CD4-positive, alpha-beta T cell treated with Interleukin-2 at 100 ng/mL for 4 hours (primary cell): Measurements from ENCODE around the gene ERAP2.
"Not testable (repeated sequence)": the region's sequence is repeated elsewhere in the genome, so short reads cannot be mapped to it uniquely, and the experiment has no call there.

Source experiments
- DNase-seq: peaks from one replicate; pipeline ENCODE4 v3.0.0-alpha.2; 2020; ENCODE audit warnings: low spot score

The ERAP2 gene, protein sequence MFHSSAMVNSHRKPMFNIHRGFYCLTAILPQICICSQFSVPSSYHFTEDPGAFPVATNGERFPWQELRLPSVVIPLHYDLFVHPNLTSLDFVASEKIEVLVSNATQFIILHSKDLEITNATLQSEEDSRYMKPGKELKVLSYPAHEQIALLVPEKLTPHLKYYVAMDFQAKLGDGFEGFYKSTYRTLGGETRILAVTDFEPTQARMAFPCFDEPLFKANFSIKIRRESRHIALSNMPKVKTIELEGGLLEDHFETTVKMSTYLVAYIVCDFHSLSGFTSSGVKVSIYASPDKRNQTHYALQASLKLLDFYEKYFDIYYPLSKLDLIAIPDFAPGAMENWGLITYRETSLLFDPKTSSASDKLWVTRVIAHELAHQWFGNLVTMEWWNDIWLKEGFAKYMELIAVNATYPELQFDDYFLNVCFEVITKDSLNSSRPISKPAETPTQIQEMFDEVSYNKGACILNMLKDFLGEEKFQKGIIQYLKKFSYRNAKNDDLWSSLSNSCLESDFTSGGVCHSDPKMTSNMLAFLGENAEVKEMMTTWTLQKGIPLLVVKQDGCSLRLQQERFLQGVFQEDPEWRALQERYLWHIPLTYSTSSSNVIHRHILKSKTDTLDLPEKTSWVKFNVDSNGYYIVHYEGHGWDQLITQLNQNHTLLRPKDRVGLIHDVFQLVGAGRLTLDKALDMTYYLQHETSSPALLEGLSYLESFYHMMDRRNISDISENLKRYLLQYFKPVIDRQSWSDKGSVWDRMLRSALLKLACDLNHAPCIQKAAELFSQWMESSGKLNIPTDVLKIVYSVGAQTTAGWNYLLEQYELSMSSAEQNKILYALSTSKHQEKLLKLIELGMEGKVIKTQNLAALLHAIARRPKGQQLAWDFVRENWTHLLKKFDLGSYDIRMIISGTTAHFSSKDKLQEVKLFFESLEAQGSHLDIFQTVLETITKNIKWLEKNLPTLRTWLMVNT

GRCh38 chr5:96876292-96876850 is at the start of gene ERAP2:
ERAP2 (plus strand) TSS chr5:96876500; CDS start chr5:96879686, 3,186 bp downstream.
- DNase-seq, result peak; percentile 57

DNA sequence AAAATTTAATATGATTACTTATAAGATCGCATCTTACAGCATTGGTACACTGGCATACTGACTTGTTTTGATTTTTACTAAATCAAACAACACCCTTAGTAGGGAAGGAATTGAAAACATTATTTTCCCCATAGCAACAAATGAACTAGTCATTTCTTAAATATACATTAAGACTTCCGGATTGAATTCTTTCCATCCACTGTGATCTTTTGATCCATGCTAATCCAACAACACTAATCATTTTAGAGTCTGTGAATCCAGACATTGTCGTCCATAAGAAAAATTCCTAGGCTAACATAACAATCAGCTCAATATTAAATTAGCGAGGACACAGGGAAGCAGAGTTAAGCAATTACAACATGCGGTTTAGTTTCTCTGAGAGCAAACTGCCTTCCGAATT is 47.0 kb upstream of the ERAP2 start:
- DNase-seq, result no peak

GRCh38 chr5:96834016-96834415 is 42.3 kb upstream of the ERAP2 start:
- DNase-seq, result no peak

DNA sequence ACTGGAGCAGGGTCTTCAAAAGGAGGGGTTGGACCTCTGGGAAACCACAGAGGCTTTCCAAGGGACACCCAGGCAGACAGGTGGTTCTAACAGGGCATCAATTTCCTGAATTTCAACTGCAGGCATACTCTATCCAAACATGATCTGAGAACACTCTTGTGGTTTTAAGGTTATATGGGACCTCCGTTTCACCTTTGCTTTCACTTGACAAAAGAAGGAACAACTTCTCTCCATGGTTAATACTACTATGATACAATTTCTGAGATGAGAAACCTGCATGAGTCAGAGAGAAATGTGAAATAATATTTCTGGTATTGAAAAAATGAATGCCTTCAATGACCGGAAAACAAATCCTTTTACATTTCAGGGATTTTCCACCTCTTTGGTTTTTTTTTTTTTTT is 40.5 kb upstream of the ERAP2 start:
- DNase-seq, result no peak

GRCh38 chr5:96836817-96837216 is 39.5 kb upstream of the ERAP2 start:
- no peak for DNase-seq

DNA sequence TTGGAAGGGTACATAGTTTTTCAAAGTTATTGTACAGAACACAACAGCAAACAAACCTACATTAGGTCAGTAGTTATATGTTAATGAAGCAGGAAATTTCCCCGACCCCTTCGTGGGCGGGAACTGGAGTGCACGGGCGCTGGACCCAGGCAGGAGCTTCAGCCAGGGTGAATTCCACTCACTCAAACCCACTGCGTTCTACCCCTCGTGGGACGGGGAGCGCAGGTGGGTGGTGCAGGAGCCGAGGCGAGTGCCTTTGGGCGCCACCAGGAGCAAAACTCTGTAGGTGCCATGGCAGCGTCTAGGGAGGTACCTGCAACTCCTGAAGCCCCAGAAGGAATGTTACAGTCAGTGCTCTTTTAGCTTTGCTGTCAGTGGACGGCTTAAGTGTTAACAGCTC is 39.0 kb upstream of the ERAP2 start:
- no peak for DNase-seq

GRCh38 chr5:96838201-96839070 is 37.9 kb upstream of the ERAP2 start:
- DNase-seq, result no peak

DNA sequence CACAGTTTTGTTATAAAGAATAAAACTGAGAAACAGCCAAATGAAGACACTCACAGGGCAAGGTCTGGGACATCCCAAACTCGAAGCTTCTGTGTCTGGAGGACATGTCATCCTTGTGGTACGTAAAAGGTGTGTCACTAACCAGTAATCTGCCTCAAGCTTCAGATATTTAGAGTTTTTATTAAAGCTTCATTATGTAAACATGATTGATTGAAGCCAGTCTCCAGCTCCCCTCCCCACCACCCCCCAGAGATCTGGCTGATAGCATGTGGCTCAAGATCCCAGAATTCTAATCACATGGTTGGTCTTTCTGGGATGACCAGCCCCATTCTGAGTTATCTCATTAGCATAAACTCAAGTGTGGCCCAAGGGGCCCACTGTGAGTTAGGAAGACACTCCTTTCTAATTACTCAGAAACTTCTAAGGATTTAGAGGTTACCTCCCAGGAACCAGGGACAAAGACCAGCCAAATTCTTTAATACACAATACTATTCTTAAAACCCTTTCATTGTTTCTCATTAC is 37.2 kb upstream of the ERAP2 start:
- DNase-seq, result no peak

- not testable (repeated sequence) for DNase-seq
Measured at GRCh38 chr5:96841931-96842330, 34.4 kb upstream of the ERAP2 start.

DNA sequence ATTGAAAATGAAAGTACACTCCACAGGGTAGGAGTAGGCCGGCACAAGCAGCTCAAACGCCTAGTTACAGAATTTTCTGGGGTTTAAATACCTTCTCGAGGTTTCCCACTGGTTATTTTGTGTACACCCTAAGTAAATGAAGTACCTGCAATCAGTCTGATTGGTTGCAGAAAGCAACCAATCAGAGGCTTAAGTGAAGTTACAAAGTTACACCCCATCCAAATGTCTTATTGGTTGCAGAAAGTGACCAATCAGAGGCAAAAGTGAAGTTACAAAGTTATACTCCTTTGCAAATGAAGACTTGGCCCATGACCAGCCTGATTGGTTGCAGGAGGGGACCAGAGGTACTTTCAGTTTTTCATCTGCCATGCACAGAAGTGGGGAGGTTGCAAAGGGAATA is 33.2 kb upstream of the ERAP2 start:
- no peak for DNase-seq

DNA sequence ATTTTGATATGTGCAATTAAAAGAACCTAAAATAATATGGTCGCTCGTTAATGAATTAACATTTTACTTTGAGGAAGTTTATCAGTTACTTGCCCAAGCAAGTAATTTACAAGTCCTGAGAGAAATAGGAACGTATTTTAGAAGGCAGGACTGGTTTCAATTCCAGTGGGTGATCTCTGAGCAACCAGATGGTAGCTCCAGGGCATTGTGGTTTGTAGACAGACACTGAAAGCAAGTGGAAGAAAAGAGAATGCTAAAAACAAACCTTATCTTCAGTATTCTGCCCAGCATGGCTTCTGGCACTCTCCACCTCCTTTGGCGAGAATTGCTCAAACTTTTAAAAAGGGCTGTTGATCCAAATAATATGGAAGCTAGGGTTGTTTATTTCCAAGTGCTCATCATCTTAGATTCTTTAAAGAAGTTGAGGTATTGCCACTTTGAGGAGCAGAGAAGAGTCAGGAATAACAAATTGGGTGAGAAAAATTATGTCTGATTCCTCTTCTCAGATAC is 31.8 kb upstream of the ERAP2 start:
- DNase-seq, result no peak

DNA sequence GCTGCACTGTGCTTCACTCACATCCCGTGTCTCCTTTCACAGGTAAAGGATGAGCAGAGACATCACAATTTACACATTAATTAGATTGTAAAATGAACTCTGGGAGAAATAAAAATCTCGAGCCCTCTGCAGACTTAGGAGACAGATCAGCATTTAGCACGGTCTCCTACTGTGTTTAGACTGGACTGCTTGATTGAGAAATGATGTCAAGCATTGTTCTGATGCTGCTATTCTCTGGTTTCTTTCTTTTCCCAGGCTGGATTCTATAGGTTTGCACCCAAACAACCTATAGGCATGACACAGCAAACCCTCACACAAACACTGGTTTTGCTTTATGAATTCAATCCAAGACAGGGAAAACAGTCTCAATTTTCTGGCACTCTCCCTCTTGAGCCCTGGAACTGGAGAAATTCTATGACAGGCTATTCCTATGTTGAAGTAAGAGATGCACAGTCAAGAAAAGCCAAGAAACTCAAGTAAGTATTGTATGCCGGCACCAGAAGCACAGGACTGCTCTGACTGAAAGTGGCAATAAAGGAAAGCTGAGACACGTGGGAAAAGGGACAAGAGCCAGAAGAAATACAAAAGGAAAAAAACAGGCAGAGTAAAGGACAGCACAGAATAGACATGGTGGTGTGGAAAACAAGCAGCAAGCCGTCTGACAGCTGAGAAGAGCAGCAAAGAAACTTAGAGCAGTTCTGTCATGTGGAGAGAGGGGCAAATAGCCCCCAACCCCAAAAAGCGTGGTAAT is 24.8 kb upstream of the ERAP2 start:
- DNase-seq, result no peak

- no peak for DNase-seq
Measured at GRCh38 chr5:96852759-96853158, 23.5 kb upstream of the ERAP2 start.

GRCh38 chr5:96854067-96854466 is 22.2 kb upstream of the ERAP2 start:
- DNase-seq, result no peak

DNA sequence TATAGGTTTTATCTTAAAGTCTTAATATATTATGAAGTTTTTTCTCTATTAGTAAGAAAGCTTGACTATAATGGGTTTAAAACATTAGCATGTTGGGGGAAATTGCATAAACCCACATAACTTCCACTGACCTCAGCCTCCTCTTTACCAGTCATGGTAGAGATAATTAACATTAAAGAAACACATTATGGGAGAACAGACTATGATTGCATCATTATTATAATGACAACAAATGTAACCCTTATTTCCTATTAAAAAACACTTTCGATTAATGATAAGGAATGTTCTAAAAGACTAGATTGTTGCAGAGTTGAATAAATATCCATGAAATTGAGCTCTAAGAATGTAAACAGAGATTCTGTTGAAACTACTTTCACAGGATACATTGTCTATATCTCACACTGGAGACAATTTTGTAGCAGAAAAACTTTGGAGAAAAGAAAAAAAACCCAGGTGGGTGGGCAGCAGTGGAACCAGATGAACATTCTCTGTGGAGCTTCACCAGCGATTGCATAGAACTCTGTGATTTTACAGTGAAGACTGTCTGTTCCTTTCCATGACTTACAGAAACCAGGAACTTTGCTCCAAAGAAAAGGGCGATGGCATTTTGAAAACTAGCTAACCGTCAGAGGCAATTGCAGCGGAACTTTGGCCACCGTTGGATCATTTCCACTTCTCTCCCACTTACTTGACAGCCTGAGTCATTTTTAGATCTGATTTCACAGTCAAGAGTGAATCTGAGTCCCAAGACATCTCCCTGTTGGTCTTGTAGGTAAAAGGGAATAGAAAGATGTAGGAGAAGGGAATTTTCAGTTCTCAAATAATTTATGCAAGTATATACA is 21.0 kb upstream of the ERAP2 start:
- no peak for DNase-seq

DNA sequence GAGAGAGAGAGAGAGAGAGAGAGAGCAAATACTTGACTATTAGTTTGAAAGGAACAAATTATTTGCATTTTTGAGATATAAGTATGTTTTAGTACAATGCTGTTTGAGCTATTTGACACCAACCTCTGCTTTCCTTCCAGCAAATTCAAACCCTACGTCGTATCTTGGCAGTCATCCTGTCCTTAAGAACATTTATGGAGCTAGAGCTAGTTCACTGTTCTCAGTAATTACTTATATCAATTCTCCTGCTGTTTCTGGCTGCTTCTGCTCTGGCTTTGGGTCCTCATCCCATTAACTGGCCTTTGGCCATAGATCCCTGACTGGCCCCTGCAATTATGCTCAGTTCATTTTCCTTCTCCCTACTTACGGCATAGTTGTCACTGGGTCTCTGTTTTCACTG is 19.9 kb upstream of the ERAP2 start:
- DNase-seq, result no peak

DNA sequence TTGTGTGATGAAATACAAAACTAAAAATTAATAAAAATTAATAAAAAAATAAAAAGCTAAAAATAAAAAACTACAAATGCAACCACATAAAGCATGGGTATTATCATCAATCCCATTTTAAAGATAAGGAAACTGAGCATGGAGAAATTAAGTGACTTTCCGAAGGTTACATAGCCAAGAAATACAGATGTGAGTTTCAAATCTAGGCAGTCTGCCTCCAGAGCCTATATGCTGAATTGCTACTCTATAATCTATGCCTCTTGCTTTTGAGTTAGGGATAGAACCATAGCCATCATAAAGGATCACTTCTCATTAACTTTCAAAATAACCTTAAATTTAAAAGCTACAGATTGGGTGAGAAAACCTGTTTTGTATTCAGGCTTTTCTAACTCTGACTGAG is 18.8 kb upstream of the ERAP2 start:
- DNase-seq, result no peak

DNA sequence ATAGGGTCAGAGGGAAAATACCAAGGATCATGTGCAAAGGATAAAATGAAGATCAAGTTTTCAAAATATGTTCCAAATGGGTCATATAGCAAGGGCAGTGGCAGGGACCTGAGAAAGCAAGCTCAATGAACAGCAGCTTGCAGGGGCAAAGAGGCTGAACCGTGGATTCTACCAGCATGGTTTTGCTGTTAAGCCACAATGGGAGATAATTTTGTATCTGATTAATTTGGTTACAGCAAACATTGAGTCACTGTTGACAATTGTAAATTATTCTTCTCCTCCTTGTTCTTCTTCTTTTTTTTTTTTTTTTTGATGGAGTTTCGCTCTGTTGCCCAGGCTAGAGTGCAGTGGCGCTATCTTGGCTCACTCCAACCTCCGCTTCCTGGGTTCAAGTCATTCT is 18.4 kb upstream of the ERAP2 start:
- no peak for DNase-seq

DNA sequence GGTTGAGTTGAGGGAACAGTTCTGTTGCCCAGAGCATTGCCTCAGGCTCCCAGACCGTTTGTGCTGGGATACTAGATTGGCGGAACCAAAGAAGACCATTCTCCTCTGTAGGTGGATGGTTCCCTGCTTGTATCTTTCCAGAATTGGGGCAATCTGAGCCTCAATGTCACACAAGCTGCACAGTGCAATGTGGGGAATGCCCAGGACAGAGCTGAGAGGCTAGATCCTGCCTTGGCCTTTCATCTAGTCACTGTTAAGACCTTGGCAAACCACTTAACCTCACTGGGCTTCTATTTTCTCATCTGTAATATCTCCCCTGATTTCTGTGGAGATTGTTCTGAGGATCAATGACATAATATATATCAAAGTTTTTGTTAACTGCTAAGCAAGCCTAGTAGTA is 16.9 kb upstream of the ERAP2 start:
- DNase-seq, result no peak

- no peak for DNase-seq
Measured at GRCh38 chr5:96861076-96861475, 15.2 kb upstream of the ERAP2 start.
